ENCODE measurements around the gene STXBP2.

DNA sequence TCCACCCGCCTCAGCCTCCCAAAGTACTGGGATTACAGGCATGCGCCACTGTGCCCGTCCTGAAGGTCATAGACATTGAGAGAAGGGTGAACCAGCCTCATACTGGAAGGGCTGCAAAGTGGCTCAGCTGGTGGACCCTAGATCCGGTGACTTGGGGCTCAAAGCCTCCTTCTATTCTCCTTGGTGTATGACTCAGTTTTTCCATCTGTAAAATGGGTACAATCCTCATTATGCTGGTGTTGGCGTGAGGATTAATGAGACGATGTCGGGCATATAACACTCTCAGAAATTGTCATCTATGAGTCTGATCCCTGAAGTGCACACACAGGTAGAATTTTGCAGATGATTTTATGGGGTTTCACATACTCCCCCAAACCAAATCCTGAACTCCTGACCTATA lies 47.1 kb upstream of the STXBP2 start:
- no peak for TF ChIP-seq FOXK2 (conservative IDR thresholded peaks at IDR 0.05 in 1 of 2, IDR thresholded peaks at IDR 0.05 in 1 of 2; ENCODE audit: low read depth in 2 of 2)
- TF ChIP-seq, protein P1, sequence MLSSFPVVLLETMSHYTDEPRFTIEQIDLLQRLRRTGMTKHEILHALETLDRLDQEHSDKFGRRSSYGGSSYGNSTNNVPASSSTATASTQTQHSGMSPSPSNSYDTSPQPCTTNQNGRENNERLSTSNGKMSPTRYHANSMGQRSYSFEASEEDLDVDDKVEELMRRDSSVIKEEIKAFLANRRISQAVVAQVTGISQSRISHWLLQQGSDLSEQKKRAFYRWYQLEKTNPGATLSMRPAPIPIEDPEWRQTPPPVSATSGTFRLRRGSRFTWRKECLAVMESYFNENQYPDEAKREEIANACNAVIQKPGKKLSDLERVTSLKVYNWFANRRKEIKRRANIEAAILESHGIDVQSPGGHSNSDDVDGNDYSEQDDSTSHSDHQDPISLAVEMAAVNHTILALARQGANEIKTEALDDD (IDR thresholded peaks at IDR 0.05) = no peak
- no peak for TF ChIP-seq ZNF124 (CRISPR knock-in tag; IDR thresholded peaks at IDR 0.05)
